ENCODE results near the gene FYB2. TPM values are rescaled to one million over a fixed set of nuclear protein-coding genes. Genes with fewer than 3 reads are reported as not detected.

Gene FYB2
- total and polyA plus RNA-seq, 10 donors, result not detected

GRCh38 chr1:56709269-56709880, 109.8 kb downstream of the FYB2 start:
- H3K36me3 ChIP-seq, result no peaks in the 10 kb centered on the region
- no peak for DNase-seq
- H3K9me3 ChIP-seq, result no peaks in the 10 kb centered on the region
- WGBS, 5 donors, result 6 to 23% (median 14%) methylated on average over 2 of the region's 2 CpGs
- intact Hi-C loops (cut with DNase I; ENCODE audit: low total_unique reads), result no loop called here
- H3K27me3 ChIP-seq (replicated peaks in 1 of 7), result peaks cover 0 to 10% (median 0%) of the 10 kb centered on the region in 7 donors
- no peak overlapping the region for H3K27ac ChIP-seq
- no peak for TF ChIP-seq POLR2A (IDR thresholded peaks at IDR 0.05)
- peak in 9 of 11 experiments; percentile 18 to 61 (median 52) for TF ChIP-seq CTCF (IDR thresholded peaks at IDR 0.05 in 8 of 11, conservative IDR thresholded peaks at IDR 0.05 in 3 of 11)
- TF ChIP-seq POLR2AphosphoS5 (IDR thresholded peaks at IDR 0.05), result no peak
- H3K4me3 ChIP-seq, result no peak overlapping the region
- H3K4me1 ChIP-seq, result no peaks in the 10 kb centered on the region

GRCh38 chr1:56707379-56707778, 111.8 kb downstream of the FYB2 start:
- Histone ChIP-seq H3K36me3 (no peaks in the 10 kb centered on the region), H3K27me3 (replicated peaks in 1 of 7) (peaks cover 0 to 10% (median 0%) of the 10 kb centered on the region in 7 donors), H3K27ac (no peak overlapping the region), H3K4me1 (no peaks in the 10 kb centered on the region), H3K4me3 (no peak overlapping the region), H3K9me3 (no peaks in the 10 kb centered on the region)
- intact Hi-C loops (cut with DNase I; ENCODE audit: low total_unique reads), result no loop called here
- 80 to 91% (median 86%) methylated on average over 4 of the region's 4 CpGs for WGBS, 5 donors
- DNase-seq, result no peak
- TF ChIP-seq POLR2AphosphoS5 (IDR thresholded peaks at IDR 0.05) (no peak), CTCF (IDR thresholded peaks at IDR 0.05 in 8 of 11, conservative IDR thresholded peaks at IDR 0.05 in 3 of 11) (no peak), POLR2A (IDR thresholded peaks at IDR 0.05) (no peak)

- 61 to 83% (median 77%) methylated on average over 1 of the region's 1 CpG for WGBS, 5 donors
- intact Hi-C loops (cut with DNase I; ENCODE audit: low total_unique reads), result no loop called here
- H3K4me1 ChIP-seq, result no peaks in the 10 kb centered on the region
- DNase-seq, result no peak
- H3K27ac ChIP-seq, result no peak overlapping the region
- TF ChIP-seq CTCF (IDR thresholded peaks at IDR 0.05 in 8 of 11, conservative IDR thresholded peaks at IDR 0.05 in 3 of 11) (no peak), POLR2A (IDR thresholded peaks at IDR 0.05) (no peak), POLR2AphosphoS5 (IDR thresholded peaks at IDR 0.05) (no peak)
- H3K4me3 ChIP-seq, result no peak overlapping the region
- peaks cover 2 to 19% (median 11%) of the 10 kb centered on the region in 8 donors for H3K9me3 ChIP-seq
- H3K36me3 ChIP-seq, result no peaks in the 10 kb centered on the region
- H3K27me3 ChIP-seq (replicated peaks in 1 of 7), result no peaks in the 10 kb centered on the region
Observed at GRCh38 chr1:56703747-56704146, 115.5 kb downstream of the FYB2 start.

GRCh38 chr1:56696663-56697062, 122.5 kb downstream of the FYB2 start:
- no peak overlapping the region for H3K27ac ChIP-seq
- H3K36me3 ChIP-seq, result no peaks in the 10 kb centered on the region
- no peaks in the 10 kb centered on the region for H3K27me3 ChIP-seq (replicated peaks in 1 of 7)
- no peak overlapping the region for H3K4me3 ChIP-seq
- TF ChIP-seq POLR2AphosphoS5 (IDR thresholded peaks at IDR 0.05), result no peak
- TF ChIP-seq CTCF (IDR thresholded peaks at IDR 0.05 in 8 of 11, conservative IDR thresholded peaks at IDR 0.05 in 3 of 11), result no peak
- no peak for TF ChIP-seq POLR2A (IDR thresholded peaks at IDR 0.05)
- peaks cover 2 to 19% (median 11%) of the 10 kb centered on the region in 8 donors for H3K9me3 ChIP-seq
- no peaks in the 10 kb centered on the region for H3K4me1 ChIP-seq
- DNase-seq, result no peak
- 83 to 93% (median 85%) methylated on average over 3 of the region's 3 CpGs for WGBS, 5 donors
- intact Hi-C loops (cut with DNase I; ENCODE audit: low total_unique reads), result no loop called here

Data from spleen (tissue), 11 donors.